Stomach (tissue), 4 donors: ENCODE data around the gene C18orf54.

Experiments used
- EP300 ChIP-seq: sonication (generic); formaldehyde crosslinking; IDR thresholded peaks from one replicate; pipeline ENCODE4 v1.6.1; 2017; ENCODE audit warnings: antibody characterized with exemption
- POLR2AphosphoS5 ChIP-seq, 3 donors: sonication (generic); formaldehyde crosslinking; IDR thresholded peaks; one replicate each; pipeline ENCODE4 v1.6.1; 2016; ENCODE audit warnings: antibody characterized with exemption in 3 of 3
- TF ChIP-seq, protein P1 (sequence below), 7 experiments: fragments of 450-650 bp in 4 of 7; fragments of 200-600 bp in 3 of 7; sonication (generic) in 3 of 7; IDR thresholded peaks; one replicate each; pipeline ENCODE4 v1.5.1; 2016 to 2019; ENCODE audit warnings: antibody characterized with exemption in 7 of 7, control low read depth in 2 of 7, mild to moderate bottlenecking in 1 of 7

DNA sequence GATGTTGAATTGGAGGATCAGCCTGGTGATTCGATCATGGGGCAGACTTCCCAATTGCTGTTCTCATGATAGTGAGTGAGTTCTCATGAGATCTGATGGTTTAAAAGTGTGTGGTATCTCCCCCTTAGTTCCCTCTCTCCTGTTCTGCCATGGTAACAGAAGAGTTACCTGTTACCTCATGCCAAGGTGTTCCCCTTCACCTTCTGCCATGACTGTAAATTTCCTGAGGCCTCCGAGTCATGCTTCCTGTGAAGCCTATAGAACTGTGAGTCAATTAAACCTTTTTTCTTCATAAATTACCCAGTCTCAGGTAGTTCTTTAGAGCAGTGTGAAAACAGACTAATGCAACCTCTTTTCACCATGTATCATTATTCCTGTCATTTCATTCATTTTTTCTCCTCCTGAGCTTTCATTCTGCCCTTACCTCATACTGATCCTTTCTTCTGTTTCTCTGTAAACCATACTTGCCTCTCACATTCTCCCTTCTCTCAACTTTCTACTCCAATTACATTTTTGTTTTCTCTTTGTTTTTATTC is 22.0 kb upstream of the C18orf54 start:
- TF ChIP-seq, protein P1, sequence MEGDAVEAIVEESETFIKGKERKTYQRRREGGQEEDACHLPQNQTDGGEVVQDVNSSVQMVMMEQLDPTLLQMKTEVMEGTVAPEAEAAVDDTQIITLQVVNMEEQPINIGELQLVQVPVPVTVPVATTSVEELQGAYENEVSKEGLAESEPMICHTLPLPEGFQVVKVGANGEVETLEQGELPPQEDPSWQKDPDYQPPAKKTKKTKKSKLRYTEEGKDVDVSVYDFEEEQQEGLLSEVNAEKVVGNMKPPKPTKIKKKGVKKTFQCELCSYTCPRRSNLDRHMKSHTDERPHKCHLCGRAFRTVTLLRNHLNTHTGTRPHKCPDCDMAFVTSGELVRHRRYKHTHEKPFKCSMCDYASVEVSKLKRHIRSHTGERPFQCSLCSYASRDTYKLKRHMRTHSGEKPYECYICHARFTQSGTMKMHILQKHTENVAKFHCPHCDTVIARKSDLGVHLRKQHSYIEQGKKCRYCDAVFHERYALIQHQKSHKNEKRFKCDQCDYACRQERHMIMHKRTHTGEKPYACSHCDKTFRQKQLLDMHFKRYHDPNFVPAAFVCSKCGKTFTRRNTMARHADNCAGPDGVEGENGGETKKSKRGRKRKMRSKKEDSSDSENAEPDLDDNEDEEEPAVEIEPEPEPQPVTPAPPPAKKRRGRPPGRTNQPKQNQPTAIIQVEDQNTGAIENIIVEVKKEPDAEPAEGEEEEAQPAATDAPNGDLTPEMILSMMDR (IDR thresholded peaks at IDR 0.05), result no peak
- no peak for TF ChIP-seq POLR2AphosphoS5 (IDR thresholded peaks at IDR 0.05)
- TF ChIP-seq EP300, result no peak
